Activated T-helper 1 cell treated with anti-CD3 and anti-CD28 coated beads, Interleukin-12 subunit alpha, Interleukin-12 subunit beta, Interleukin-2, Interleukin-4 antibody, amounts not matched to agents 30 ng/mL and 10 ng/mL and 1 ng/mL, durations not matched to agents 14 hours and 24 hours and 36 hours (primary cell): ENCODE measurements around the gene XRCC2. TPM values are rescaled to one million over a fixed set of nuclear protein-coding genes. Genes with fewer than 3 reads are reported as not detected.
"Not testable (repeated sequence)": the region's sequence is repeated elsewhere in the genome, so short reads cannot be mapped to it uniquely, and the experiment has no call there.

Experiments used
- DNase-seq: peaks from one replicate; pipeline ENCODE4 v3.0.0; 2021; ENCODE audit warnings: low spot score
- H3K27ac Mint-ChIP-seq: one replicate; pipeline ENCODE4 v1.8.0; 2021; ENCODE audit warnings: mild to moderate bottlenecking, mixed read lengths
- H3K27me3 Mint-ChIP-seq: one replicate; pipeline ENCODE4 v1.8.0; 2022; ENCODE audit warnings: mild to moderate bottlenecking, moderate library complexity, mixed read lengths; ENCODE audit not compliant: insufficient read depth
- H3K36me3 Mint-ChIP-seq: one replicate; pipeline ENCODE4 v1.8.0; 2021; ENCODE audit warnings: low read depth, mixed read lengths
- H3K4me1 Mint-ChIP-seq: one replicate; pipeline ENCODE4 v1.8.0; 2021; ENCODE audit warnings: low read depth, mixed read lengths
- H3K4me3 Mint-ChIP-seq: one replicate; pipeline ENCODE4 v1.8.0; 2021; ENCODE audit warnings: mild to moderate bottlenecking, moderate library complexity, mixed read lengths
- H3K9me3 Mint-ChIP-seq: one replicate; pipeline ENCODE4 v1.8.0; 2021; ENCODE audit warnings: mixed read lengths
- intact Hi-C: fragments of 100-400 bp; cut with micrococcal nuclease; formaldehyde crosslinking; loops from one replicate; pipeline ENCODE4 v1.15.1; 2024
- total RNA-seq: library from RNA; stranded (reverse); gene quantifications from 2 replicates; pipeline ENCODE4 v1.2.3, GENCODE V29; 2022

XRCC2 gene
- total RNA-seq: 24.0 and 24.5 TPM in 2 replicates

DNA sequence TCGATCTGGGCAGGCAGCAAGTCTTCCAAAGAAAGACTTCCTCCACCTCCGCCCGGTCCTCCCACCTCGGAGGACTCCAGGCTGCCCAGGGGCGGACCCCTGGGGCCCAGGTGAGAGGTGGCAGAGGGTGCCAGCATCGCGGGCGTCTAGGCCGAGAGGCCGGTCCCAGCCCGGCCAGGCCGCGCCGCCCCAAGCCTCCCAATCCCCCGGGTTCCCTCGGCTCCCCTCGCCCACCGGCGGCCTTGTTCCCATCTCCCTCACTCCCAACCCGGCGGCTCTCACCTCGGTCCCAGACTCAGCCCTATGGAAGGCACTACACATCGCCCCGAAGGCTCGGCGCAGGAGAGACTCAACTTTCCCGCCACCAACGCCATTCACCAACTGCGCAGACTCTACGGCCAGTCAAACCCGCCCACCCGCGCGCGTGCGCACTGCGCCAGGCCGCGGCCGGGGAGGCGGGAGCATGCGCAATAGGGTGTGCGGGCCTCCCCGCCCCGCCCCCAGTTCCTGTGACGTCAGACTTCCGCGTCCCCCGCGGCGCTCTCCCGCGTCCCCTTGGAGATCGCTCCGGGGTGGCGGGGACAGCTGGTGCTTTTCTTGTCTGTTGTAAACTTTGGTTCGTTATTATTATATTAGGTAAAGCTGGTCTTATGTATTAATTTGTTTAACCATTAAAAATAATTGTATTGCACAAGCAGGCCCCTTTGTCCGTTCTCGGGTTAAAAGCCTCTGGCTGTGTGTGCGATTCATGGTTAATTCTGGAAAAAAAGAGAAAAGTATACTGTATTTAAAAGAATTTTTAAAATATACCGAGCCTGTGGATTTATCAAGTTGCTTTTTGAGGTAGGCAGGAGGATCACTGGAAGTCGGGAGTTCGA is at the start of gene XRCC2:
Gene XRCC2 (minus strand): TSS at position 383 of the 878 bp plus-strand sequence. CDS start 62 bp downstream, at position 321.
- peaks cover 10% of the 10 kb centered on the region for H3K36me3 Mint-ChIP-seq
- intact Hi-C loops: loop anchor here (1.0 to 10.0 kb wide), 8 partner anchors 83 to 1441 kb away; partner anchors contain the start of genes ACTR3B, CHPF2, GALNT11 and PRKAG2
- peaks cover 25% of the 10 kb centered on the region for H3K4me1 Mint-ChIP-seq
- H3K9me3 Mint-ChIP-seq: no peaks in the 10 kb centered on the region
- DNase-seq: peak; percentile 94
- H3K4me3 Mint-ChIP-seq: peak within 1 kb of the TSS; percentile 92
- peak within 1 kb of the TSS; percentile 95 for H3K27ac Mint-ChIP-seq
- H3K27me3 Mint-ChIP-seq: no peaks in the 10 kb centered on the region

DNA sequence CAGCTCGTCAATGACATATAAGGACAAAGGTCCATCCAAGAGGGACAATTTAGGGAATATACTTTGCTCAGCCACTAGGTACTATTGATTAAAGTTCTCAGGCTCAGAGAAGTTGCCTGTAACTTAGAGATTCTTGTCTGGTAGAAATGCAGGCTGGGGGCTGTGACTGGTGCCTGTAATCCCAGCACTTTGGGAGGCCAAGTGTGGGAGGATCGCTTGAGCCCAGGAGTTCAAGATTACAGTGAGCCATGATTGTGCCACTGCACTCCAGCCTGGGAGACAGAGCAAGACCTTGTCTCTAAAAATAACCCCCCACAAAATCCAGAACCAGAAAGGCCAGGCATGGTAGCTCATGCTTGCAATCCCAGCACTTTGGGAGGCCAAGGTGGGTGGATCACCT is 47.4 kb upstream of the XRCC2 start:
- Mint-ChIP-seq H3K36me3 (no peaks in the 10 kb centered on the region), H3K27ac (no peak overlapping the region), H3K27me3 (no peaks in the 10 kb centered on the region), H3K9me3 (no peaks in the 10 kb centered on the region), H3K4me3 (no peak overlapping the region), H3K4me1 (no peaks in the 10 kb centered on the region)
- DNase-seq: no peak
- intact Hi-C loops: no loop called here

DNA sequence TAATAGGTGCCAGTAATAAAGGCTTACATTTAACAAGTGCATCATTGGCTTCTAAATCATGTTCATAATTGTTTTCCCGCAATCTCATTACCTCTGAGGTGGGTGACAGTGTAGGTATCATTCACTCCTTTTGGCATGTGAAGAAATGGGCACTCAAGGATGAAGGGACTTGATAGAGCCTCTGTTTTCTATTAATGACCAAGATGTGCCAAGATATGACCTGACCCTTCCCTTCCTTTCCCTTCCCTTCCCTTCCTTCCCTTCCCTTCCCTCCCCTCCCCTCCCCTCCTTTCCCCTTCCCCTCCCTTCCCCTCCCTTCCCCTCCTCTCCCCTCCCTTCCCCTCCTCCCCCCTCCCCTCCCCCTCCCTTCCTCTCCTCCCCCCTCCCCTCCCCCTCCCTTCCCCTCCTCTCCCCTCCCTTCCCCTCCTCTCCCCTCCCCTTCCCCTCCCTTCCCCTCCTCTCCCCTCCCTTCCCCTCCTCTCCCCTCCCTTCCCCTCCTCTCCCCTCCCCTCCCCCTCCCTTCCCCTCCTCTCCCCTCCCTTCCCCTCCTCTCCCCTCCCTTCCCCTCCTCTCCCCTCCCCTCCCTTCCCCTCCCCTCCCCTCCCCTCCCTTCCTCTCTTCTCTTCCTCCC is 36.6 kb upstream of the XRCC2 start:
- DNase-seq, H3K27me3 Mint-ChIP-seq, H3K4me3 Mint-ChIP-seq, H3K4me1 Mint-ChIP-seq, H3K9me3 Mint-ChIP-seq, H3K27ac Mint-ChIP-seq, intact Hi-C loops, H3K36me3 Mint-ChIP-seq: not testable (repeated sequence)

DNA sequence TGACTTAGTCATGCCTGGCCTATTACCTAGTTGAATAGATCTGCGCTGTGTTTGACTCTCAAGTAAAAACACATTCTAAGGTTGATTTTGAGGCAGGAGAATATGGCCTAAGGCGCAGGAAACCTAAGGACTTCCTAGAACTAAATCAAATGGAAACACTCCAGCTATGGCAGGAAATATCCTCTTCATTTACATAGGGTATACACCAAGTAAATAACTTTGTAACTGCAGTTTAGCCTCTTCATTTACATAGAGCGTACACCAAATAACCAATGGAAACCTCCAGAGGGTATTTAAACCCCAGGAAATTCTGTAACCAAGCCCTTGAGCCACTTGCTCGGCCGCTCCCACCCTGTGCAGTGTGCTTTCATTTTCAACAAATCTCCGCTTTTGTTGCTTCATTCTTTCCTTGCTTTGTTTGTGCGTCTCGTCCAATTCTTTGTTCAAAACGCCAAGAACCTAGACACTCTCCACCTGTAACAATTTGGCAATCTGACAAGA is 35.6 kb upstream of the XRCC2 start:
- Mint-ChIP-seq H3K4me1 (peaks cover 4% of the 10 kb centered on the region), H3K27ac (no peak overlapping the region), H3K4me3 (no peak overlapping the region), H3K36me3 (no peaks in the 10 kb centered on the region), H3K27me3 (peaks cover 5% of the 10 kb centered on the region), H3K9me3 (no peaks in the 10 kb centered on the region)
- intact Hi-C loops: no loop called here
- no peak for DNase-seq

DNA sequence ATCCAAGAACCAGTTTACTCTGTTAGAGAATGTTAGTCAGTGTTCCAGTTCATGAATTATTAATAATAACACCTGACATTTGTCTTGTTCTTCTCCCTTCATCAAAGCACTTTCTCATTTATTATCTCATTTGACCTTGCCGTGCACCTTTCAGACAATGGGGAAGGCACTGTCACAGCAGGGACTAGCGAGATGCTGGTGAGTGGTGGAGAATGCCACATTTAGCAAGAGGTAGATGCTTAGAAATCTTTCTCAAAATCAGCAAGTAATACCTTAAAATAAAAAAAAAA is 34.2 kb upstream of the XRCC2 start:
- Mint-ChIP-seq H3K27me3 (peaks cover 5% of the 10 kb centered on the region), H3K9me3 (peaks cover 4% of the 10 kb centered on the region), H3K36me3 (no peaks in the 10 kb centered on the region), H3K4me1 (peaks cover 4% of the 10 kb centered on the region), H3K4me3 (no peak overlapping the region), H3K27ac (no peak overlapping the region)
- no peak for DNase-seq
- intact Hi-C loops: no loop called here

DNA sequence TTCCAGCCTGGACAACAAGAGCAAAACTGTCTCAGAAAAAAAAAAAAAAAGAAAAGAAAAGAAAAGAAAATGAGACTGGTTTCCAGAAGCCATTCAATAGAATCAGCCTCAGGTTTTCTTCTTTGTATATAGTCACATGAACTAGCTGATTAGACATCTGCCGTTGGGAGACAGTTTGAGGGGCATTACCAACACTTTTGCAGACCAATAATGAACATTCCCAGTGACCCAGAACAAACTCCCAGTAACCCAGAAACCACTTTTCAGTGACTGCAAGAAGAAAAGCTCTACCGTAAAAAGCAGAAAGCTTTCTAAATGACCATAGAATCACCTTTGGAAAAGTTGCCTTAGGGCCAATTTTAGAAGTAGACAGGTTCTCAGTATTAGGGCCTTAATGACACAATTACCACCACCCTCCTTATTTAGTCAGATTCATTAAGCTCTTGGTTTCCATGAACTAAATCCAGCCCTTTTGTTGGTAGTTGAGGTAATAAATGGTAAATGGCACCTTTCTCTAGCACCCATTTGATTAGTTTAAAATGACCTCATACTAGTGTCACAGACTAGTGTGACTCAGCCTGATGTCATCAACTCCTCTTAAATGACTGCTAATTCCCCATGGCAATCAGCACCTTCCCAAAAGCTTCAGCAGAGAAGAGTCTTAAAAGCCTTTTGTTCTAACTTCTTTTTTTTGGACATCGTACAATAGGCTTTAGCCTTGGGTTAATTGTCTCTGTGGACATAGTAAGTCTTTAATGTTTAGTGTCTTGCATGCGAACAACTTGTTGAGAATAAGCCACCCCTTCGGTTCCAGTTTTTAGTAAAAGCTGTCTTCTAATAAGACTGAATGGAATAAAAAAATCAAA is 33.6 kb upstream of the XRCC2 start:
- Mint-ChIP-seq H3K4me1 (peaks cover 4% of the 10 kb centered on the region), H3K4me3 (no peak overlapping the region), H3K36me3 (no peaks in the 10 kb centered on the region), H3K27ac (no peak overlapping the region), H3K27me3 (peaks cover 5% of the 10 kb centered on the region), H3K9me3 (peaks cover 10% of the 10 kb centered on the region)
- intact Hi-C loops: loop anchor here (10.0 kb wide), 1 partner anchor 565 kb away; no protein-coding TSS in a partner anchor
- no peak for DNase-seq

DNA sequence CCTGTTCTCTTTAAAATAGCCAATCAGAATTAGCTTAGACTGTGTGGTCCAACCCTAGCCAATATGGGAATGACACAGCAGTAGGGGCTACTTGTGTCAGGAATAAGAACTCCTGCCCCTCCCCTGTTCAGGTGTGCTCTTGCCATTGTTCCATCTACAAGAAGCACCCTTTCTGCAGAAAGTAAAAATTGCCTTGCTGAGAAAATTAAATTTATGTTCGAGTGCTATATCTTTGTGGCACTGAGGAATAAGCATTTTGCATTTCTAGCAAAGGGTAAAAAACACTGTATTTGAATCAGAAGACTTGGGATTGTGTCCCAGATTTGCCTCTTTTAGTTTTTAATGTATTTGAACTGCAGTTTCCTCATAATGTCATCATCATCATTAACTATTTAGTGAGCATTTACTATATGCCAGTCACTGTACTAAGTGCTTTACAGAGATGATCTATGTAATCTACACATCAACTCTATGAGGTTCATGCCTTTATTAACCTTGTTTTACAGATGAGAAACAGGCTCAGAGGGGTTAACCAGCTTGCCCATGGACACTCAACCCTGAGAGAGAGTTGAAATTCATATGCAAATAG is 28.9 kb upstream of the XRCC2 start:
- no peak overlapping the region for H3K27ac Mint-ChIP-seq
- H3K9me3 Mint-ChIP-seq: peaks cover 18% of the 10 kb centered on the region
- DNase-seq: no peak
- peaks cover 4% of the 10 kb centered on the region for H3K4me1 Mint-ChIP-seq
- intact Hi-C loops: loop anchor here (10.0 kb wide), 1 partner anchor 560 kb away; no protein-coding TSS in a partner anchor
- H3K36me3 Mint-ChIP-seq: no peaks in the 10 kb centered on the region
- no peak overlapping the region for H3K4me3 Mint-ChIP-seq
- H3K27me3 Mint-ChIP-seq: peaks cover under 1% of the 10 kb centered on the region

DNA sequence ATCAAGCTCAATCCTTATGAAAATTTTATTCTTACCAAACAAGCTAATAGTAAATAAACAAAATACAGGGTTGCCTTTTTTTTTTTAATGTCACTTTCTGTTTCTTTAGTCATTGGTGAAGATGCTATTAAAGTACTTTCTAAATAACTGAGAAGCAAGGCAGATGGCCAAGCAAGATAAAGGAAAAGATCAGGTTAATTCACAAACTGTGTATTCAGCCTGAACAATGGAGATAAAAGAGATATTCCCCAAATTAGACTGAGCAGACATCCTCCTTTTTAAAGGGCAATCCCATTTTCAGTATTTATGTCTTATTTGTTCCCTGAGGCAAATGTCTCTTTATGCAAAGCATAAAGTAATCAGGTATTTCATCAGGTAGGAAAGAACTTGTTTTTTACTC is 23.1 kb upstream of the XRCC2 start:
- Mint-ChIP-seq H3K9me3 (peaks cover 4% of the 10 kb centered on the region), H3K36me3 (no peaks in the 10 kb centered on the region), H3K27ac (no peak overlapping the region), H3K27me3 (peaks cover 2% of the 10 kb centered on the region), H3K4me1 (no peaks in the 10 kb centered on the region), H3K4me3 (no peak overlapping the region)
- intact Hi-C loops: no loop called here
- no peak for DNase-seq

DNA sequence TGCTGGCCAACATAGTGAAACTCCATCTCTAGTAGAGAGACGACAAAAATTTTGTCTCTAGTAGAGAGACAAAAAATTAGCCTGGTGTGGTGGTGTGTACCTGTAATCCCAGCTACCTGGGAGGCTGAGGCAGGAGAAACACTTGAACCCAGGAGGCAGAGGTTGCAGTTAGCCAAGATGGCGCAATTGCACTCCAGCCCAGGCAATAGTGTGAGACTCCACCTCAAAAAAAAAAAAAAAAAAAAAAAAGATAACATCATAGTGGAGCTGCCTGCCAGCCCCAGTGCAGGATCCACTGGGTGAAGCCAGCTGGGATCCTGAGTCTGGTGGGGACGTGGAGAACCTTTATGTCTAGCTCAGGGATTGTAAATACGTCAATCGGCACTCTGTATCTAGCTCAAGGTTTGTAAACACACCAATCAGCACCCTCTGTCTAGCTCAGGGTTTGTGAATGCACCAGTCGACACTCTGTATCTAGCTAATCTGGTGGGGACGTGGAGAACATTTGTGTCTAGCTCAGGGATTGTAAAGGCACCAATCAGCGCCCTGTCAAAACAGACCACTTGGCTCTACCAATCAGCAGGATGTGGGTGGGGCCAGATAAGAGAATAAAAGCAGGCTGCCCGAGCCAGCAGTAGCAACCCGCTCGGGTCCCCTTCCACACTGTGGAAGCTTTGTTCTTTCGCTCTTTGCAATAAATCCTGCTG is 21.5 kb upstream of the XRCC2 start:
- H3K27me3 Mint-ChIP-seq, H3K36me3 Mint-ChIP-seq, H3K4me1 Mint-ChIP-seq, H3K9me3 Mint-ChIP-seq, DNase-seq, H3K27ac Mint-ChIP-seq, H3K4me3 Mint-ChIP-seq, intact Hi-C loops: not testable (repeated sequence)

DNA sequence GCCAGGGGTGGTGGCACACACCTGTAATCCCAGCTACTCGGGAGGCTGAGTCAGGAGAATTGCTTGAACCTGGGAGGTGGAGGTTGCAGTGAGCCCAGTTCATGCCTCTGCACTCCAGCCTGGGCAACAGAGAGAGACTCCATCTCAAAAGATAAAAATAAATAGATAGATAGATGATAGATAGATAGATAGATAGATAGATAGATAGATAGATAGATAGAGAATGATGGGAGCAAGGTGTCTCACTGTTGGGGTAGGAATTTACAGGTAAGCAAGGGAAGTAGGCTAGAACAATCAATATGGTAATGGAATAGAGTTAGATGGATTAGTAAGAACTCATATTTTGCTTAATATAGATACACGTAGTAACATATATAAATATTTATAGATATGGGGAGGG is 16.3 kb upstream of the XRCC2 start:
- H3K27me3 Mint-ChIP-seq, intact Hi-C loops, H3K36me3 Mint-ChIP-seq, H3K27ac Mint-ChIP-seq, DNase-seq, H3K4me3 Mint-ChIP-seq, H3K9me3 Mint-ChIP-seq, H3K4me1 Mint-ChIP-seq: not testable (repeated sequence)

DNA sequence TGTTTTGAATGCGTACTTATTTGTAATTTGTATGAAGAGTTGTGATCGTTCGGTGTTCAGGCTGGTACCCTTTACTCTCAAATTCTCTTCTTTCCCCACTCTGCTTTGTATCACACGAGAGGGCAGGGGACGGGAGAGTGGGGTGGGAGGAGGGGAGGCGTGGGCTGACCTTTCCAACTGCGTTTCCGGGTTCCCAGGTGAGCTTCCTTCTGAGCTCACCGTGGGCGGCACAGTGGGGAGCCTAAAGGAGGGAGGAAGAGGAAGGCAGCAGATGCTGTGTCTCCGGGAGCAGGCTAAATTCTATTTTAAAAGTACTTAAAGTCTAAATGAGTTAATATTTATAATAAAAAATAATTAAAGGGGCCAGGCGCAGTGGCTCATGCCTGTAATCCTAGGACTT is 7.4 kb upstream of the XRCC2 start:
- no peaks in the 10 kb centered on the region for H3K27me3 Mint-ChIP-seq
- DNase-seq: no peak
- H3K27ac Mint-ChIP-seq: no peak overlapping the region
- H3K9me3 Mint-ChIP-seq: no peaks in the 10 kb centered on the region
- intact Hi-C loops: no loop called here
- H3K36me3 Mint-ChIP-seq: no peaks in the 10 kb centered on the region
- H3K4me3 Mint-ChIP-seq: no peak overlapping the region
- no peaks in the 10 kb centered on the region for H3K4me1 Mint-ChIP-seq
